GM12878 (cell line): ENCODE measurements around the gene MAPT. TPM values are rescaled to one million over a fixed set of nuclear protein-coding genes. Genes with fewer than 3 reads are reported as not detected.

Experiments
- ATAC-seq: fragments of 200-7000 bp; cut with Tn5 transposase; 3 replicates; pipeline ENCODE4 v1.9.1; 2020; ENCODE audit warnings: mild to moderate bottlenecking, moderate library complexity
- BruUV-seq: library from RNA; stranded (reverse); fragments of 400-500 nt; replicated peaks from 2 replicates; lab custom pipeline; 2021; lab: Mats Ljungman, UMichigan
- CTCF ChIA-PET: fragments of 300-600 bp; sonication (Branson Sonifier 250); formaldehyde crosslinking; extraction: SDS; loops from one replicate; lab custom pipeline; 2021; ENCODE audit warnings: inconsistent platforms; lab: Yijun Ruan, JAX
- POLR2A ChIA-PET: fragments of 350-600 bp; formaldehyde crosslinking; extraction: SDS; loops from one replicate; lab custom pipeline; 2021; ENCODE audit warnings: inconsistent platforms; lab: Charles Lee
- RAD21 ChIA-PET: fragments of 300-600 bp; sonication (Branson Sonifier 250); formaldehyde crosslinking; loops from one replicate; lab custom pipeline; 2023; ENCODE audit warnings: antibody characterized with exemption; ENCODE audit not compliant: unreplicated experiment; lab: Charles Lee
- SMC1A ChIA-PET: fragments of 300-600 bp; sonication (Branson Sonifier 250); formaldehyde crosslinking; loops from one replicate; lab custom pipeline; 2023; ENCODE audit not compliant: unreplicated experiment, uncharacterized antibody; lab: Charles Lee
- DNase-seq: peaks from one replicate; pipeline ENCODE4 v3.0.0-alpha.2; 2011; ENCODE audit warnings: low read depth, low spot score
- FAIRE-seq: peaks from 3 replicates; lab custom pipeline; 2011; peaks lifted over from hg19 to GRCh38; lab: Jason Lieb, UNC
- H2AFZ ChIP-seq: 2 replicates; pipeline ENCODE4 v1.6.0; 2011; ENCODE audit warnings: low read depth, low read length, control low read depth; ENCODE audit not compliant: control insufficient read depth
- H3K27ac ChIP-seq: 2 replicates; pipeline ENCODE4 v1.5.1; 2011; ENCODE audit warnings: control low read depth; ENCODE audit not compliant: control insufficient read depth, insufficient read depth
- H3K27me3 ChIP-seq, 2 experiments: replicated peaks in 1 of 2; 2 replicates each; pipeline versions ENCODE4 v1.6.0 to v1.6.1; 2011; ENCODE audit warnings: low read length in 1 of 2; ENCODE audit not compliant: control insufficient read depth in 2 of 2, insufficient read depth in 2 of 2
- H3K36me3 ChIP-seq, 2 experiments: 2 replicates each; pipeline ENCODE4 v1.5.1; 2011; ENCODE audit warnings: low read length in 1 of 2; ENCODE audit not compliant: control insufficient read depth in 2 of 2, insufficient read depth in 2 of 2
- H3K4me1 ChIP-seq: 2 replicates; pipeline ENCODE4 v1.6.1; 2011; ENCODE audit warnings: mild to moderate bottlenecking, low read length, moderate library complexity, mixed read lengths; ENCODE audit not compliant: control insufficient read depth, insufficient read depth
- H3K4me2 ChIP-seq: 2 replicates; pipeline ENCODE4 v1.6.0; 2011; ENCODE audit warnings: control low read depth; ENCODE audit not compliant: control insufficient read depth, insufficient read depth
- H3K4me3 ChIP-seq: fragments of 200-600 bp; sonication (generic); 2 replicates; pipeline ENCODE4 v1.5.1; 2016
- H3K79me2 ChIP-seq: 2 replicates; pipeline ENCODE4 v1.6.0; 2011; ENCODE audit warnings: low read length; ENCODE audit not compliant: control insufficient read depth, insufficient read depth
- H3K9ac ChIP-seq: 2 replicates; pipeline ENCODE4 v1.8.0; 2011; ENCODE audit warnings: low read length, control low read depth, mixed read lengths; ENCODE audit not compliant: control insufficient read depth, insufficient read depth
- H3K9me3 ChIP-seq: replicated peaks from 3 replicates; pipeline ENCODE4 v1.5.1; 2011; ENCODE audit warnings: mild to moderate bottlenecking, low read length; ENCODE audit not compliant: control insufficient read depth, insufficient read depth
- H4K20me1 ChIP-seq: 2 replicates; pipeline ENCODE4 v1.6.0; 2011; ENCODE audit not compliant: control insufficient read depth, insufficient read depth
- BRCA1 ChIP-seq: IDR thresholded peaks from 2 replicates; pipeline ENCODE4 v1.6.1; 2011; ENCODE audit warnings: low read depth, low read length, improper control_type of control experiment
- CHD2 ChIP-seq: IDR thresholded peaks from 2 replicates; pipeline ENCODE4 v1.6.1; 2011; ENCODE audit warnings: low read depth, low read length, improper control_type of control experiment, borderline replicate concordance
- IKZF2 ChIP-seq, 2 experiments: fragments of 450-650 bp; IDR thresholded peaks; 2 replicates each; pipeline ENCODE4 v1.6.1; 2017; ENCODE audit warnings: mild to moderate bottlenecking in 2 of 2, moderate library complexity in 2 of 2
- PML ChIP-seq: IDR thresholded peaks from 2 replicates; pipeline ENCODE4 v1.6.1; 2012; ENCODE audit warnings: low read length, inconsistent platforms
- POLR2AphosphoS2 ChIP-seq: IDR thresholded peaks from 2 replicates; pipeline ENCODE4 v1.6.1; 2011; ENCODE audit warnings: low read depth, mild to moderate bottlenecking, low read length, improper control_type of control experiment, moderate library complexity
- SIX5 ChIP-seq: IDR thresholded peaks from 2 replicates; pipeline ENCODE4 v1.6.1; 2011; ENCODE audit warnings: mild to moderate bottlenecking, low read depth, low read length, moderate library complexity; ENCODE audit not compliant: severe bottlenecking
- SREBF1 ChIP-seq: IDR thresholded peaks from 2 replicates; pipeline ENCODE4 v1.6.1; 2012; ENCODE audit warnings: mild to moderate bottlenecking, low read length
- YY1 ChIP-seq: IDR thresholded peaks from 2 replicates; pipeline ENCODE4 v1.6.1; 2011; ENCODE audit warnings: low read depth, mild to moderate bottlenecking, low read length
- ZBED1 ChIP-seq: IDR thresholded peaks from 2 replicates; pipeline ENCODE4 v1.6.1; 2016; ENCODE audit warnings: borderline replicate concordance
- ZNF207 ChIP-seq: fragments of 450-650 bp; IDR thresholded peaks from 2 replicates; pipeline ENCODE4 v1.6.1; 2014; ENCODE audit warnings: antibody characterized with exemption, mild to moderate bottlenecking, borderline replicate concordance
- WGBS: methylation state at CpG from one replicate; pipeline ENCODE4 v1.1.6; 2016; ENCODE audit warnings: low lambda C conversion rate; ENCODE audit not compliant: insufficient replicate concordance, insufficient coverage; ENCODE audit errors: missing lambda C conversion rate; 5-methylcytosine and 5-hydroxymethylcytosine counted together
- in situ Hi-C: fragments of 300-500 bp; cut with MboI; formaldehyde crosslinking; loops from 9 replicates; pipeline ENCODE4 v1.14.3; 2018; ENCODE audit warnings: mixed read lengths
- intact Hi-C: fragments of 100-400 bp; cut with micrococcal nuclease; formaldehyde crosslinking; loops from one replicate; pipeline ENCODE4 v1.14.2; 2022; ENCODE audit not compliant: unreplicated experiment
- polyA plus RNA-seq, 11 experiments: library from polyadenylated mRNA; depleted of rRNA in 4 of 11; unstranded in 6 of 11; stranded (reverse) in 5 of 11; fragments of >200 nt; fragmentation: Nextera tagmentation in 4 of 11; fragmentation: Illumina TruSeq in 1 of 11; extraction: Ambion mirVana in 4 of 11; extraction: Trizol in 1 of 11; gene quantifications; 1 replicate in 1 of 11; 2 replicates in 10 of 11; pipeline versions ENCODE4 v1.2.1 to v1.2.3, GENCODE V29; 2011 to 2016; ENCODE audit warnings: inconsistent platforms in 2 of 11, missing spikeins in 2 of 11, low read depth in 1 of 11
- total RNA-seq, 4 experiments: library from RNA; depleted of rRNA in 3 of 4; stranded (reverse); fragments of >200 nt in 3 of 4; fragmentation: Illumina TruSeq in 1 of 4; extraction: Trizol in 1 of 4; gene quantifications; 2 replicates each; pipeline versions ENCODE4 v1.2.1 to v1.2.3, GENCODE V29; 2013 to 2021
- TF ChIP-seq, protein P1 (sequence below): fragments of 450-650 bp; formaldehyde crosslinking; IDR thresholded peaks from 2 replicates; pipeline ENCODE4 v1.4.0; 2020; ENCODE audit warnings: mild to moderate bottlenecking, moderate library complexity

Gene MAPT
- total and polyA plus RNA-seq, 10 of the 15 experiments (the other 5 are each of a cell fraction or from before 2014, with no cell fraction given): under 0.01 to 0.05 (median 0.03) TPM; not detected in 7

DNA sequence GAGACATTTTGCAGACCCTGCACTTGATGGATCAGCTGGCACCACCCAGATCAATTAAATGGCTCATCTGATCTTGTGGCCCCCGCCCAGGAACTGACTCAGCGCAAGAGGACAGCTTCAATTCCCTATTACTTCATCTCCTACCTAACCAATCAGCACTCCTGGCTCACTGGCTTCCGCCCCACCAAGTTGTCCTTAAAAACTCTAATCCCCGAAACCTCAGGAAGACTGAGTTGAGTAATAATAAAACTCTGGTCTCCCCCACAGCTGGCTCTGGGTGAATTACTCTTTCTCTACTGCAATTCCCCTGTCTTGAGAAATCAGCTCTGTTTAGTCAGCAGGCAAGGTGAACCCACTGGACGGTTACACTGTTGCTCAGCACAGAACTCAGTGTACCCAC lies 26.1 kb upstream of the MAPT start:
- ChIA-PET RAD21 (no interaction called here), SMC1A (no interaction called here), POLR2A (no interaction called here), CTCF (interaction anchor here (1.5 kb wide), 1 partner anchor 16 kb away, joined by 4 read pairs; no protein-coding TSS in a partner anchor)
- in situ Hi-C loops: no loop called here
- no peaks in the 10 kb centered on the region for H4K20me1 ChIP-seq
- intact Hi-C loops: no loop called here
- H3K9me3 ChIP-seq: no peaks in the 10 kb centered on the region
- H3K4me2 ChIP-seq: no peak overlapping the region
- no peak for FAIRE-seq
- no peak for DNase-seq
- H3K27me3 ChIP-seq: peaks cover 0 to 5% of the 10 kb centered on the region in 2 experiments; a peak in 3 of 4 replicates
- no peak overlapping the region for H3K4me3 ChIP-seq
- no peak overlapping the region for H3K27ac ChIP-seq
- no peaks in the 10 kb centered on the region for H3K36me3 ChIP-seq
- no peak overlapping the region for H3K9ac ChIP-seq
- no TSS peak for BruUV-seq
- ATAC-seq: no peak
- H3K79me2 ChIP-seq: no peaks in the 10 kb centered on the region
- H2AFZ ChIP-seq: no peak overlapping the region
- no peaks in the 10 kb centered on the region for H3K4me1 ChIP-seq
- TF ChIP-seq SIX5 (no peak), SREBF1 (no peak), BRCA1 (no peak), PML (no peak), IKZF2 (IDR thresholded peaks at IDR 0.05) (no peak), ZNF207 (no peak), YY1 (no peak), POLR2AphosphoS2 (no peak), CHD2 (no peak), ZBED1 (no peak)
- TF ChIP-seq, protein P1, sequence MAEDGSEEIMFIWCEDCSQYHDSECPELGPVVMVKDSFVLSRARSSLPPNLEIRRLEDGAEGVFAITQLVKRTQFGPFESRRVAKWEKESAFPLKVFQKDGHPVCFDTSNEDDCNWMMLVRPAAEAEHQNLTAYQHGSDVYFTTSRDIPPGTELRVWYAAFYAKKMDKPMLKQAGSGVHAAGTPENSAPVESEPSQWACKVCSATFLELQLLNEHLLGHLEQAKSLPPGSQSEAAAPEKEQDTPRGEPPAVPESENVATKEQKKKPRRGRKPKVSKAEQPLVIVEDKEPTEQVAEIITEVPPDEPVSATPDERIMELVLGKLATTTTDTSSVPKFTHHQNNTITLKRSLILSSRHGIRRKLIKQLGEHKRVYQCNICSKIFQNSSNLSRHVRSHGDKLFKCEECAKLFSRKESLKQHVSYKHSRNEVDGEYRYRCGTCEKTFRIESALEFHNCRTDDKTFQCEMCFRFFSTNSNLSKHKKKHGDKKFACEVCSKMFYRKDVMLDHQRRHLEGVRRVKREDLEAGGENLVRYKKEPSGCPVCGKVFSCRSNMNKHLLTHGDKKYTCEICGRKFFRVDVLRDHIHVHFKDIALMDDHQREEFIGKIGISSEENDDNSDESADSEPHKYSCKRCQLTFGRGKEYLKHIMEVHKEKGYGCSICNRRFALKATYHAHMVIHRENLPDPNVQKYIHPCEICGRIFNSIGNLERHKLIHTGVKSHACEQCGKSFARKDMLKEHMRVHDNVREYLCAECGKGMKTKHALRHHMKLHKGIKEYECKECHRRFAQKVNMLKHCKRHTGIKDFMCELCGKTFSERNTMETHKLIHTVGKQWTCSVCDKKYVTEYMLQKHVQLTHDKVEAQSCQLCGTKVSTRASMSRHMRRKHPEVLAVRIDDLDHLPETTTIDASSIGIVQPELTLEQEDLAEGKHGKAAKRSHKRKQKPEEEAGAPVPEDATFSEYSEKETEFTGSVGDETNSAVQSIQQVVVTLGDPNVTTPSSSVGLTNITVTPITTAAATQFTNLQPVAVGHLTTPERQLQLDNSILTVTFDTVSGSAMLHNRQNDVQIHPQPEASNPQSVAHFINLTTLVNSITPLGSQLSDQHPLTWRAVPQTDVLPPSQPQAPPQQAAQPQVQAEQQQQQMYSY (CRISPR knock-in tag): no peak
- WGBS: 38% methylated on average over 5 of the region's 5 CpGs
